Measurements from ENCODE around the gene GNG2. TPM values are rescaled to one million over a fixed set of nuclear protein-coding genes. Genes with fewer than 3 reads are reported as not detected.
A peak's percentile ranks its signal among the peaks of the same experiment; 100 is the strongest.

GNG2 gene
- total and polyA plus RNA-seq, 10 donors, result 23.6 to 180 (median 99.1) TPM

GRCh38 chr14:51849097-51849496 lies 11.3 kb upstream of the GNG2 start:
- Histone ChIP-seq H3K27me3 (replicated peaks in 1 of 7) (no peaks in the 10 kb centered on the region), H3K4me1 (peaks cover 11 to 94% (median 55%) of the 10 kb centered on the region in 6 donors), H3K4me3 (no peak overlapping the region), H3K36me3 (no peaks in the 10 kb centered on the region), H3K27ac (peak overlapping the region in 7 of 8 donors; percentile 89 to 96 (median 93)), H3K9me3 (peaks cover 0 to 4% (median 0%) of the 10 kb centered on the region in 8 donors)
- 72 to 92% (median 85%) methylated on average over 2 of the region's 2 CpGs for WGBS, 5 donors
- TF ChIP-seq POLR2A (IDR thresholded peaks at IDR 0.05) (no peak), POLR2AphosphoS5 (IDR thresholded peaks at IDR 0.05) (no peak), CTCF (IDR thresholded peaks at IDR 0.05 in 8 of 11, conservative IDR thresholded peaks at IDR 0.05 in 3 of 11) (no peak)
- no peak for DNase-seq
- intact Hi-C loops (cut with DNase I; ENCODE audit: low total_unique reads), result no loop called here

- Histone ChIP-seq H3K4me3 (no peak overlapping the region), H3K27me3 (replicated peaks in 1 of 7) (no peaks in the 10 kb centered on the region), H3K36me3 (no peaks in the 10 kb centered on the region), H3K9me3 (peaks cover 0 to 4% (median 0%) of the 10 kb centered on the region in 8 donors), H3K4me1 (peaks cover 10 to 89% (median 39%) of the 10 kb centered on the region in 6 donors), H3K27ac (peak overlapping the region in 3 of 8 donors; percentile 7 to 93 (median 11))
- no peak for TF ChIP-seq POLR2AphosphoS5 (IDR thresholded peaks at IDR 0.05)
- TF ChIP-seq POLR2A (IDR thresholded peaks at IDR 0.05), result no peak
- TF ChIP-seq CTCF (IDR thresholded peaks at IDR 0.05 in 8 of 11, conservative IDR thresholded peaks at IDR 0.05 in 3 of 11), result no peak
- WGBS, 5 donors, result 93 to 98% (median 96%) methylated on average over 1 of the region's 1 CpG
- no peak for DNase-seq
- intact Hi-C loops (cut with DNase I; ENCODE audit: low total_unique reads), result no loop called here
These were observed 9.8 kb upstream of the GNG2 start for GRCh38 chr14:51850651-51851050.

GRCh38 chr14:51852541-51852940 lies 7.9 kb upstream of the GNG2 start:
- Histone ChIP-seq H3K27me3 (replicated peaks in 1 of 7) (no peaks in the 10 kb centered on the region), H3K27ac (peak overlapping the region in 4 of 8 donors; percentile 7 to 38 (median 27)), H3K4me1 (peaks cover 0 to 89% (median 31%) of the 10 kb centered on the region in 6 donors), H3K4me3 (no peak overlapping the region), H3K9me3 (peaks cover 0 to 4% (median 0%) of the 10 kb centered on the region in 8 donors), H3K36me3 (no peaks in the 10 kb centered on the region)
- 59 to 78% (median 67%) methylated on average over 4 of the region's 4 CpGs for WGBS, 5 donors
- no peak for DNase-seq
- intact Hi-C loops (cut with DNase I; ENCODE audit: low total_unique reads), result no loop called here
- no peak for TF ChIP-seq CTCF (IDR thresholded peaks at IDR 0.05 in 8 of 11, conservative IDR thresholded peaks at IDR 0.05 in 3 of 11)
- TF ChIP-seq POLR2AphosphoS5 (IDR thresholded peaks at IDR 0.05), result no peak
- no peak for TF ChIP-seq POLR2A (IDR thresholded peaks at IDR 0.05)

- TF ChIP-seq POLR2AphosphoS5 (IDR thresholded peaks at IDR 0.05) (no peak), POLR2A (IDR thresholded peaks at IDR 0.05) (no peak), CTCF (IDR thresholded peaks at IDR 0.05 in 8 of 11, conservative IDR thresholded peaks at IDR 0.05 in 3 of 11) (no peak)
- peak overlapping the region in 4 of 8 donors; percentile 6 to 31 (median 24) for H3K27ac ChIP-seq
- peaks cover 10 to 89% (median 32%) of the 10 kb centered on the region in 6 donors for H3K4me1 ChIP-seq
- WGBS, 5 donors, result 44 to 93% (median 77%) methylated on average over 3 of the region's 3 CpGs
- H3K9me3 ChIP-seq, result peaks cover 0 to 4% (median 0%) of the 10 kb centered on the region in 8 donors
- intact Hi-C loops (cut with DNase I; ENCODE audit: low total_unique reads), result no loop called here
- H3K27me3 ChIP-seq (replicated peaks in 1 of 7), result no peaks in the 10 kb centered on the region
- no peaks in the 10 kb centered on the region for H3K36me3 ChIP-seq
- no peak overlapping the region for H3K4me3 ChIP-seq
- no peak for DNase-seq
These were observed 5.2 kb upstream of the GNG2 start for GRCh38 chr14:51855234-51855633.
